GM18499 (cell line): ENCODE measurements around the gene CFAP100.

Source experiments
- ATAC-seq: cut with Tn5 transposase; IDR thresholded peaks from one replicate; pipeline ENCODE4 v1.9.1; 2021; ENCODE audit warnings: moderate number of reproducible peaks; ENCODE audit not compliant: insufficient read depth, unreplicated experiment

CFAP100 gene

GRCh38 chr3:126398423-126399350 lies 4.0 kb downstream of the CFAP100 start:
- no peak for ATAC-seq

- ATAC-seq, result no peak
Observed at GRCh38 chr3:126399351-126399735, 4.6 kb downstream of the CFAP100 start.

DNA sequence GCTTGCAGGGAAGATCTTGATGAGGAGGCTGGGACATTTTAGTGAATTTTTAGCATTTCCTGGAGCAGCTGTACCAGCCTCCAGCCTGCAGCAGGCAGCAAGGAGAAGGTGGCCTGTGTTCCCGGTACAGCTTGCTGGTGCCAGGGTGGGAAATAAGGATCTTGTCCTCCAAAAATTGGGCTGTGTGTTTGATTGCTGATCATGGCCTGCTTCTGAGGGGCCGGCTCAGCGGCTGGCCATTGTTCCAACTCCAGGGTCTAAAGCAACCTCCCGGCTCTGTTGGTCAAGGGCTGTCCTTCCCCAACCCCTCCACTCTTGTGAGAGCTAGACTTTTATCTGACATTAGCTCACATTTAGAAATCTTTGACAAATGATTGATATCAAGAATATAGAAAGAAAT lies 5.0 kb downstream of the CFAP100 start:
- ATAC-seq, result no peak

DNA sequence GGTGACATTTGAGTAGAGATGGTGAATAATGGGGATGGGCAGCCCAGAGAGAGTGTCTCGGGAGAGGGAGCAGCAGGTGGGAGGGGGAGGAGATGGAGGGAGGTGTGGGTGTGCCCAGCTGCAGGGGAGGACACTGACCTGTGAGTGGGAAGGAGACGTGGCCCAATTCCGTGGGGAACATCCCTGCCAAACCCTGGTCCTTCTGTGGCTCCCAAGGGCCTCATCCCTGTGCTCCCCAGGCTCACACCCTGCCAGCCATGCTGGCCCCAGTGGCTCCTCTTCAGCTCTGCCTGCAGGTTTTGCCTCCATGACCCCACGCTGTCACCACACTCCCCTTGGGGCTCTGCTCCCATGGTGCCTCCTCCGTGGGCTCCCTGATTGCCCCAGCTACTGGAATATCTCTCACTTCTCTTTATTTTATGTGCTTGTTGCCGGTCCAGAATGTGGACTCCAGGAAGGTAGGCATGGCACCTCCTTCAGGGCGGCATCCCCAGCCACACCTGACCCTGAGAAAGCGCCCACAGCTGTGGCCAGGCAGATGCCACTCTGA lies 7.0 kb downstream of the CFAP100 start:
- no peak for ATAC-seq

- ATAC-seq, result no peak
Observed at GRCh38 chr3:126402178-126402577, 7.5 kb downstream of the CFAP100 start.

GRCh38 chr3:126402666-126403302 lies 8.1 kb downstream of the CFAP100 start:
- no peak for ATAC-seq

- no peak for ATAC-seq
Observed at GRCh38 chr3:126406389-126407296, 11.9 kb downstream of the CFAP100 start.

GRCh38 chr3:126407412-126408044 lies 12.8 kb downstream of the CFAP100 start:
- ATAC-seq, result no peak

GRCh38 chr3:126408099-126408498 lies 13.4 kb downstream of the CFAP100 start:
- no peak for ATAC-seq

DNA sequence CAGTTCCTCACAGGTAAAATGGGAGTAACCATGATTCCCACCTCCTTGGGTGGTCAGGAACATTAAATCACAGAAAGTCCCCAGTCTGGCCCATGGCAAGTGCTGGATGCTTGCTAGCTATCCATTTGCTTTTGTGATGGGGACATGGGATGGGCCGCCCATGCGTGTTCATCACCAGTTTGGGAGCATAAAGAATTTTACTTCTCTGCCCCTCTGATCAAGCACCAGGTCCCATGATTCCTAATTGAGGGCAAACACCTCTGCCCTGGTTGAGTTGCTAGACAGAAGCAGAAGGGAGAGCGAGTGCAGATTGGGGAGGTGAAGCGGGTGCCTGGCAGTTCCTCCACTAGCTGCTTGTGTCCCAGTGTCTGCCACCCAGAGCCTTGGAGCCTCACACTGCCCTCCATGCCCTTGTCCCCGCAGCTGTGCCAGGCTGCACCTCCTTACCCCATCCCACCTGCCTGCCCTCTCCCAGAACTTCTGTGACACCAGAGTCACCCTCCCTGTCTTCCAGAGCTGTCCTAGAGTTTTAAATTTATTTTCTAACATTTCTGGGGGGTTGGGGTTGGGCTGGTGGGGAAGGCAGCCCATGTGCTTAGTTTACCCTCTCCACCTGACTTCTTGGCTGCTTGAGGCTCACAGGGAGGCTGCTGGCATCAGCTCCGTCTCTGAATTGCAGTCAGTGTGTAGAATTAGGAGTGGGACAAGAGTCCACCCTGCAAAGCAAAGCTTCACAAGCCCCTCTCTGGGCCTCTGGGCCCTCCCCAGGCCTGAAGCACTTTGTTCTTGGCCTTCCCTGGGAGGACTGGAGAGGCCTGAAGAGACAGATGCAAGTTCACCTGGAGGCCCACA lies 18.4 kb downstream of the CFAP100 start:
- ATAC-seq, result no peak

GRCh38 chr3:126413693-126414080 lies 19.0 kb downstream of the CFAP100 start:
- no peak for ATAC-seq

- ATAC-seq, result no peak
Observed at GRCh38 chr3:126414406-126414805, 19.7 kb downstream of the CFAP100 start.

GRCh38 chr3:126414961-126415660 lies 20.4 kb downstream of the CFAP100 start:
- no peak for ATAC-seq

GRCh38 chr3:126415661-126416591 lies 21.2 kb downstream of the CFAP100 start:
- no peak for ATAC-seq

- ATAC-seq, result no peak
Observed at GRCh38 chr3:126416943-126417342, 22.2 kb downstream of the CFAP100 start.

GRCh38 chr3:126417515-126417914 lies 22.8 kb downstream of the CFAP100 start:
- ATAC-seq, result no peak

DNA sequence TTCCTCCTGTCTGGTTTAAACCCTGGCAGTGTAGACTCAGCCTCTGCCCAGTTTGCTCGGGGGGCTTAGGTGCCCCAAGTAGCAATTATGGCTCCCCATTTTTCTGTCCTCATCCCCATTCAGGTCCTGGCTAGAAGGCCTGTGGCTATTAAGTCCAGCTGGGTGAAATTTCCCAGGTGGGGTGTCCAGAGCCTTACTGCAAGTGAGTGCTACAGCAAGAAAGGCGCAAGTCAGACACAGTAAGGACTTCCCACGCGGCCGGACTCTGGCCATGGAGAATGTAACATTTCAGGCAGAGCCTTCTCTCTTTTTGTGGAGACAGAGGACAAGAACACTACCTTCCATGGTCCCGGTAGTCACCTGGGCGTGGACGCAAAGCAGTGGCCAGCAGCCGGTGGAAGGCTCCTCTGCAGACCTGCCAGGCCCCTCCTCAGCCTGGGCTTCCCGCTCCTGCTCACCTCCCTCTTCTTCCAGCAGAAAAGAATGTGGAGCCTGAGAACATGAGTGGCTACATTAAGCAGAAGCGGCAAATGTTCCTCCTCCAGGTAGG lies 23.3 kb downstream of the CFAP100 start:
- no peak for ATAC-seq
